Posterior vena cava (tissue), 2 donors: ENCODE data around the gene SERTM2. TPM values are rescaled to one million over a fixed set of nuclear protein-coding genes. Genes with fewer than 3 reads are reported as not detected.
A peak's percentile ranks its signal among the peaks of the same experiment; 100 is the strongest.

Source experiments
- DNase-seq: peaks from one replicate; pipeline ENCODE4 v3.0.0-alpha.2; 2020; ENCODE audit warnings: low spot score
- intact Hi-C, 2 donors: fragments of 100-400 bp; cut with DNase I; formaldehyde crosslinking; loops; one replicate each; pipeline versions ENCODE4 v1.14.1 to v1.14.2; 2022 to 2023
- long read RNA-seq, 2 donors: library from polyadenylated mRNA; unstranded; transcript quantifications; one replicate each; pipeline ENCODE4 v2.0.0, GENCODE V29; 2020 to 2021
- total RNA-seq, 2 donors: library from RNA; stranded (reverse); fragmentation: NEBNext Ultra II Directional; extraction: Animal tissue kit (Norgen Biotek cat#: 25700); gene quantifications; one replicate each; pipeline ENCODE4 v1.2.1, GENCODE V29; 2021
- donor health status: DM: yes; HTN: yes; CAD: no.
- donor health status: DM: yes; HTN: yes; CAD: no.

Gene SERTM2
- 1 to 10 TPM in 1 of 2 donors, under 1 TPM in 1; 0.28 to 3.2 TPM for total RNA-seq
- long read RNA-seq, donor 1: 0 reads
- long read RNA-seq, donor 2, full-length matches to known transcripts: 2 of 2 reads
- long read RNA-seq, donor 2, partial matches to known transcripts: 0 of 2 reads
- long read RNA-seq, donor 2, other reads (novel, unspliced or antisense): 0 of 2 reads

GRCh38 chrX:111511477-111511876, at the start of gene SERTM2:
Gene SERTM2 (plus strand): TSS chrX:111511645. CDS start chrX:111518858, 7,213 bp downstream.
- no peak for DNase-seq
- intact Hi-C loops: no loop called here

- no peak for DNase-seq
- intact Hi-C loops: no loop called here
Observed at GRCh38 chrX:111465669-111466068, 45.8 kb upstream of the SERTM2 start.

GRCh38 chrX:111467896-111468295, 43.5 kb upstream of the SERTM2 start:
- intact Hi-C loops: no loop called here
- peak; percentile 80 for DNase-seq

DNA sequence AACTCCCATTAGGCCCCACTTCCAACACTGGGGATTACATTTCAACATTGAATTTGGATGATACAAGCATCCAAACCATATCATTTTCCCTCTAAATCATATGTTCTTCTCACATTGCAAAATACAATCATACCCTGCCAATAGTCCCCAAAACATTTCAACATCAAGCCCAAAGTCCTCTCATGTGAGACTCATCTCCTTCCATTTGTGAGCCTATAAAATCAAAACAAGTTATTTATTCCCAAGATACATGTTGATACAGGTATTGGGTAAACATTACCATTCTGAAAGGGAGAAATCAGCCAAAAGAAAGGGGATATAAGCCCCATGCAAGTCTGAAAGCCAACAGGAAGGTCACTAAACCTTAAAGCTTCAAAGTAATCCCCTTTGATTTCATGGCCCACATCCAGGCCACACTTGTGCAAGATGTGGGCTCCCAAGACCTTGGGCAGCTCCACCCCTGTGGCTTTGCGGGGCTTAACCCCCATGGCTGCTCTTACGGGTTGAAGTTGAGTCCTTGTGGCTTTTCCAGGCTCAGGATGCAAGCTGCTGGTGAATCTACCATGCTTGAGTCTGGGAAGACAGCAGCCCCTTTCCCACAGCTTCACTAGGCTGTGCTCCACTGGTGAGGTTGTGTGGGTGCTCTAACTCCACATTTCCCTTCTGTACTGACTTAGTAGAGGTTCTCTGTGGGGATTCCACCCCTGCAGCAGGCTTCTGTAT, 40.6 kb upstream of the SERTM2 start:
- peak; percentile 32 for DNase-seq
- intact Hi-C loops: no loop called here

GRCh38 chrX:111481896-111482295, 29.5 kb upstream of the SERTM2 start:
- DNase-seq: no peak
- intact Hi-C loops: no loop called here

GRCh38 chrX:111483135-111483534, 28.3 kb upstream of the SERTM2 start:
- intact Hi-C loops: no loop called here
- DNase-seq: no peak

DNA sequence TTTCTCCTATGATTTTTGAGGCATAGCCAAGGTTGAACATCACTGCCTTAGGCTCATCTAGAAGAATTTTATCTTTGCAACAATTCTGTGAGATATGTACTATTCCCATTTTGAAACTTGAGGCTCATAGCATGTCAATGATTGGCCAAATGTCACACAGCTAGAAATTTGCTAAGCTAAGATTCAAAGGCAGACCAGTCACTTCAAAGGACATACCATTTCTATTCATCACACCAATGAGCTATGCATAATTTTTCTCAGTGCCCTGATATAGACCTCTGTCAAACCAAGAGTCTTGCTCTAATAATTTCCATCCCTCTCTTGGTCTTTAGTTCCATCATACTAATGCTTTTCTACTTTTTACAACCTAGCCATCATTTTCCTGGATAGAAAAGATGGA, 27.6 kb upstream of the SERTM2 start:
- intact Hi-C loops: no loop called here
- no peak for DNase-seq

DNA sequence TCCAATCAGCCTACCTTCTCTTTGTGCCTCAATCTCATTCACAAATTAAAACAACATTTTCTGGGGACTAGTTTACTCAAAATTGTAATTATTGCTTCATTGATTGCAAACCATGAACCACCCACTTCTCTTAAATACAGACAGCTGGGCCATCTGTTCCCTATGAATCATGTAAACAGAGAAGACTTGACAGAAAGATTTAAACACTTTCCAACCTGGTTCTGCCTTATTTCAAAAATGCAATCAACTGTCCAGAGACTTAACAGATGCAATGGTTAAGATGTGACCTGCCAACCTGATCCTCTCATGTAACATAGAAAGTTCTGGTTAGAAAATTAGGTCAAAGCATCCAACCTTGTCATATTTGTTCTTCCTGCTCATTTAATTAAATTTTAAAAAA, 20.8 kb upstream of the SERTM2 start:
- intact Hi-C loops: no loop called here
- DNase-seq: no peak

GRCh38 chrX:111492085-111492484, 19.4 kb upstream of the SERTM2 start:
- intact Hi-C loops: no loop called here
- DNase-seq: no peak

- DNase-seq: no peak
- intact Hi-C loops: no loop called here
Observed at GRCh38 chrX:111498538-111499103, 12.8 kb upstream of the SERTM2 start.

DNA sequence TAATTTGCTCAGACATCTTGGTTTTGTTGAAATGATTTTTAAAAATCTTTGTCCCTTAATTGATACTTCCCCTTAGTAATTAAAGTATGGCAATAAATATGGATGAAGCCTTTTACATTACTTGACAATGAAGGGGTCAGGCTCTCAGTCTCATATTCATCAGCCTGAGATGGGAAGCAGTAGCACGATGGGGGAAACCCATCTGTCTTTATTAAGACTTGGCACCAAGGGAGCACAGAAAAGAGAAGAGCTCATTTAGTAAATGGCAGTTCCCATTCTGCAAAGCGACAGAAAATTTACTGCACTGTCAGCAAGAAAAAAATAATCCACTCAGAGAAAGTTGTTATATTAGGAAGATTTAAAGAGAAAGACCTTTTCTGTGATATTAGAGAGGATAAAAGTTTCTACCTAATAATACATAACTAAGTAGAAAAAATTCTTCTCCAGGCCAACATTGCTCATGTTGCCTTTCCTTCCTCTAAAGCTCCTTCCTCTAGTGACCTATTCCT, 7.9 kb upstream of the SERTM2 start:
- no peak for DNase-seq
- intact Hi-C loops: no loop called here

DNA sequence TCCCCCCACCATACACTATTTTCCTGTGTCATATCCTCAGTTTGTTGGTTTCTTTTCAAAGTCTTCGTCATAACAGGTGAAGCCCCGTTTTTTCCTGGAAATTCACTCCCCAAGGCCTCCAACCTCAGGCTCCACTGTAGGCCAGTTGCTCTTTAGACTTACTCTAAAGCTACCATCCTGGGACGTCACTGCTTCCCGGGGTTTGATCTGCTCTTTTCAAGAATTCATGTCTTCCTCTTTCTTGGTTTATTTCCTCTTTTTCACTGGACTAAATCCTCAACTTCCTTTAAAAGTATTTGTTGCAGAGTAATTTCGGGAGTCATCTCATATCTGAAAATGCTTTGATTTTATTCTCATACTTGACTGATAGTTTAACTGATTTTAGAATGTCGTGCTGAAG, 6.5 kb upstream of the SERTM2 start:
- no peak for DNase-seq
- intact Hi-C loops: no loop called here

GRCh38 chrX:111505783-111506182, 5.7 kb upstream of the SERTM2 start:
- intact Hi-C loops: no loop called here
- no peak for DNase-seq

DNA sequence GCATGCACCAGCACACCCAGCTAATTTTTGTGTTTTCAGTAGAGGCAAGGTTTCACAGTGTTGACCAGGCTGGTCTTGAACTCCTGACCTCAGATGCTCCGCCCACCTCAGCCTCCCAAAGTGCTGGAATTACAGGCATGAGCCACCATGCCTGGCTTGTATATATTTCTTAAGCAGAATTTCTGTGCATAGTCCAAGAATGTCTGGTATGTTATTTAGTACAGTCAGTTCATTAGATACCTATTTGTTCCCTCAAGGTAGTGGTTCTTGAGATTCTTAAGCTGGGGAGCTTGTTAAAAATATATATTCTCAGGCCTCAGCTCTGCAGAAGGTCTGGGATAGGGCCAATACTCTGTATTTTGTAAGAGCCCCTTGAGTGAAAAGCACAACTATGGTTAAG, 4.6 kb upstream of the SERTM2 start:
- intact Hi-C loops: no loop called here
- DNase-seq: no peak

- DNase-seq: no peak
- intact Hi-C loops: no loop called here
Observed at GRCh38 chrX:111507933-111508332, 3.5 kb upstream of the SERTM2 start.

DNA sequence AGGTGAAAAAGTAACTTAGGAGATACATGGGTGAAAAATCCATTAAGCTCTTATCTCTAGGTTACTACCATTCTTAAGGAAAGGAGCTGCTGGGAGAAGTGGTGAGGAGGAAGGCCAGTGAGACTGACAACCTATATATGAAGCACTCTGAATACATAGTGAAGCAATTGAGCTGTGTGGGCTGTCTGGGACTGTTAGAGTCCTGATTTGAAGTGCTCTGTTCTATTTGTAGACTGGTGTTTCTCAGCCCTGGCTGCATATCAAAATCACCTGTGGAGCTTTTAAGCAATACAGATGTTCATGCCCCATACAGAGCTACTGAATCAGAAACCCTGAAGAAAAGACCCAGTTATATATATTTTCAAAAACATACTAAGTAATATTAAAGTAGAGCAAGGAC, 3.9 kb downstream of the SERTM2 start:
- no peak for DNase-seq
- intact Hi-C loops: no loop called here

DNA sequence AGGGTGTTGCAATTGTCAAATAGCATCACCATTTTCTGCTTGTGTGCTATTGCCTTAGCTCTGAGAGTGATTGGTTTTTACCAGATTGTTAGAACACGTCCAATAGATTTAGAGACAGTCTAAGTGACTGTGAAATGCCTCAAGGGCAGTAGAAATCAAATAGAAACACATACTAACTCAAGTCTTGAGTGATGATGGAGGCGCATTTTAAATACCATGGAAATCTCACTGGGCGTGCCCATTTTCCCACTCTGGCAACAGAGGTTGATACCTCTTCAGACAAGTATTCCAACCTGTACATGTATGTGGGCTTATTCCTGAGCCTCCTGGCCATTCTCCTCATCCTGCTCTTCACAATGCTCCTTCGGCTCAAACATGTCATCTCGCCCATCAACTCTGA, 7.2 kb downstream of the SERTM2 start:
- intact Hi-C loops: no loop called here
- DNase-seq: no peak

DNA sequence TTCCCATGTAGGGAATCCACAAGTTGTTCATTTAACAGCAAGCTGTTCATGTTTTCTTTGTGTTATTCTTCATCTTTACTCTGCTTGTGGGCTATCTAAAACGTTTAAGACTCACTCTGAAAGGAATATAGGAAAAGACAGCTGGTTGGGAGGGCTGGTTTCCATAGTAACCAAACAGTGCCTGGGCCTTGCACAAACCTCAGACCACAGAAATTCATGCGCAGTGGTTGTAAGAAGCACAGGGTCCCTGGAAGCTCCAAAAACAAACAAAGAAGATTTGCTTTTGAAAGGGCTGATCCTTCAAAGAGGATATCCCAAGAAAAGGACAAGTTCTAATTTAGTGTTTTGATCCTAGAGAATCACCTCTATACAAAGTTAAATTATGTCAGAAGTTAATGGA, 7.8 kb downstream of the SERTM2 start:
- no peak for DNase-seq
- intact Hi-C loops: no loop called here

- DNase-seq: no peak
- intact Hi-C loops: no loop called here
Observed at GRCh38 chrX:111520506-111520905, 9.1 kb downstream of the SERTM2 start.

- intact Hi-C loops: no loop called here
- DNase-seq: no peak
Observed at GRCh38 chrX:111521169-111521568, 9.7 kb downstream of the SERTM2 start.

DNA sequence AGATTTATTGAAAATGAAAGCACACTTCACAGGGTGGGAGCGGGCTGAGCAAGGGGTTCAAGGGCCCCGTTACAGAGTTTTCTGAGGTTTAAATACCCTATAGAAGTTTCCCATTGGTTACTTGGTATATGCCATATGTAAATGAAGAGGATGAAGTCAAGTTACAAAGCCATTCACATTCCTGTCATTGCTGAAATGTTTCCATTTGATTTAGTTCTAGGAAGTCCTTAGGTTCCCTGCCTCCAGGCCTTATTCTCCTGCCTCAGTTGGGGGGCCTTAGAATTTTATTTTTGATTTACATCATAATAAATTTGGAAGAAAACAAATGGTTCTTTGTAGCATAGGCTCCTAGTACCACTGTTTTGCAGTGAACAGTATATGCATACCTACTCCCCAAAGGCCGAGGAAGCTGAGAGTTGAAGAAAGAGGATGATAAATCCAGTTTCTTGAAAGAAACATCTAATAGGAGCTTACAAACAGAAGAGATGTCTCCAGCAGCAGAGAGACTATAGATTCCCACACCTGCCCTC, 31.8 kb downstream of the SERTM2 start:
- DNase-seq: no peak

More for the DNA sequence above, 31.8 kb downstream of the SERTM2 start:
- intact Hi-C loops: no loop called here
